HEK293 (cell line): ENCODE results near the gene ZC3H18.

Experiments used
- ATF2 ChIP-seq: fragments of 450-650 bp; formaldehyde crosslinking; IDR thresholded peaks from 2 replicates; pipeline ENCODE4 v1.5.1; 2016; ENCODE audit warnings: missing biosample characterization, missing genetic modification characterization, low read depth
- BCL11A ChIP-seq: fragments of 450-650 bp; formaldehyde crosslinking; IDR thresholded peaks from 2 replicates; pipeline ENCODE4 v1.5.1; 2016; ENCODE audit warnings: low read depth, missing biosample characterization, missing genetic modification characterization
- CTCF ChIP-seq: fragments of 450-650 bp; formaldehyde crosslinking; IDR thresholded peaks from 2 replicates; pipeline ENCODE4 v1.5.1; 2016; ENCODE audit warnings: missing biosample characterization, missing genetic modification characterization
- ZNF274 ChIP-seq, 2 experiments: fragments of 200-500 bp in 1 of 2; fragments of 450-650 bp in 1 of 2; sonication (Bioruptor generic) in 1 of 2; formaldehyde crosslinking in 1 of 2; IDR thresholded peaks; 2 replicates each; pipeline versions ENCODE4 v1.5.1 to v1.6.1; 2014 to 2016; ENCODE audit warnings: borderline replicate concordance in 1 of 2, inconsistent platforms in 1 of 2, low read length in 1 of 2, missing biosample characterization in 1 of 2, missing genetic modification characterization in 1 of 2
- ZNF292 ChIP-seq: fragments of 450-650 bp; formaldehyde crosslinking; IDR thresholded peaks from 2 replicates; pipeline ENCODE4 v1.5.1; 2016; ENCODE audit warnings: low read depth, missing biosample characterization, missing genetic modification characterization, borderline replicate concordance
- ZNF362 ChIP-seq: fragments of 450-650 bp; formaldehyde crosslinking; IDR thresholded peaks from 2 replicates; pipeline ENCODE4 v1.5.1; 2016; ENCODE audit warnings: missing biosample characterization, missing genetic modification characterization
- ZNF416 ChIP-seq: fragments of 450-650 bp; formaldehyde crosslinking; IDR thresholded peaks from 2 replicates; pipeline ENCODE4 v1.5.1; 2016; ENCODE audit warnings: missing biosample characterization, missing genetic modification characterization
- ZNF747 ChIP-seq: fragments of 450-650 bp; formaldehyde crosslinking; IDR thresholded peaks from 2 replicates; pipeline ENCODE4 v1.5.1; 2016; ENCODE audit warnings: missing biosample characterization, missing genetic modification characterization

- TF ChIP-seq CTCF (tag by site-specific recombination): no peak
- TF ChIP-seq ZNF274 (IDR thresholded peaks at IDR 0.05; ENCODE audit: low read length): no peak
- TF ChIP-seq ZNF274 (tag by site-specific recombination; IDR thresholded peaks at IDR 0.05; ENCODE audit: borderline replicate concordance): no peak
- TF ChIP-seq ATF2: no peak
- no peak for TF ChIP-seq ZNF747 (tag by site-specific recombination)
- no peak for TF ChIP-seq ZNF292 (tag by site-specific recombination)
- no peak for TF ChIP-seq ZNF416
- TF ChIP-seq ZNF362 (tag by site-specific recombination): no peak
- TF ChIP-seq BCL11A (tag by site-specific recombination): no peak
Measured at GRCh38 chr16:88665148-88665547, 94.9 kb downstream of the ZC3H18 start.
